Measurements from ENCODE around the gene RETREG2. TPM values are rescaled to one million over a fixed set of nuclear protein-coding genes. Genes with fewer than 3 reads are reported as not detected.

The RETREG2 gene
- total and polyA plus RNA-seq, 2 experiments from 2014 or later: 13.2 to 41.8 TPM

- peaks cover 8% of the 10 kb centered on the region for H3F3A ChIP-seq (replicated peaks; ENCODE audit: low read depth)
- H3K4me3 Mint-ChIP-seq: no peak overlapping the region
- no peaks in the 10 kb centered on the region for H3K36me3 ChIP-seq (ENCODE audit: insufficient read depth)
- H3K4me2 ChIP-seq: no peak overlapping the region
- peaks cover 19% of the 10 kb centered on the region for H3K27me3 Mint-ChIP-seq (ENCODE audit: insufficient read depth, low read depth, poor library complexity)
- ATAC-seq: peak; percentile 71
- H3K27ac Mint-ChIP-seq: peak overlapping the region; percentile 24; the same call in 1 of the 2 replicates
- H3K27ac ChIP-seq (ENCODE audit: low read depth): peak overlapping the region; percentile 65; the same call in 1 of the 2 replicates
- no peak overlapping the region for H2AFZ ChIP-seq
- DNase-seq (ENCODE audit: low spot score): peak; percentile 88
- H3K4me1 ChIP-seq (ENCODE audit: insufficient read depth): peaks cover 6% of the 10 kb centered on the region
- H3K79me2 ChIP-seq (replicated peaks; ENCODE audit: insufficient read depth): no peaks in the 10 kb centered on the region
- no peaks in the 10 kb centered on the region for H3K9me3 Mint-ChIP-seq
- no peak for TF ChIP-seq CREB1 (CRISPR knock-in tag; IDR thresholded peaks at IDR 0.05; ENCODE audit: low read depth)
- peak; percentile 62 to 80 for TF ChIP-seq CTCF (conservative IDR thresholded peaks at IDR 0.05; ENCODE audit: low read depth in 2 of 2)
- H3K36me3 Mint-ChIP-seq (ENCODE audit: low read depth): peaks cover 17% of the 10 kb centered on the region
- H3K27me3 ChIP-seq (ENCODE audit: insufficient read depth): no peaks in the 10 kb centered on the region
- peaks cover 14% of the 10 kb centered on the region for H3K4me1 Mint-ChIP-seq
- no peak overlapping the region for H3K4me3 ChIP-seq
- no peaks in the 10 kb centered on the region for H4K20me1 ChIP-seq (replicated peaks; ENCODE audit: insufficient read depth)
- H3K9me2 ChIP-seq (ENCODE audit: insufficient read depth): no peaks in the 10 kb centered on the region
Observed at GRCh38 chr2:219171231-219171651, 6.8 kb upstream of the RETREG2 start.

GRCh38 chr2:219172231-219173154, 5.6 kb upstream of the RETREG2 start:
- H3K4me3 ChIP-seq: no peak overlapping the region
- no peak overlapping the region for H3K4me2 ChIP-seq
- no peaks in the 10 kb centered on the region for H3K36me3 ChIP-seq (ENCODE audit: insufficient read depth)
- no peaks in the 10 kb centered on the region for H3K27me3 ChIP-seq (ENCODE audit: insufficient read depth)
- H2AFZ ChIP-seq: no peak overlapping the region
- peaks cover 19% of the 10 kb centered on the region for H3K27me3 Mint-ChIP-seq (ENCODE audit: insufficient read depth, low read depth, poor library complexity)
- ATAC-seq (no peak), DNase-seq (ENCODE audit: low spot score) (no peak)
- H3F3A ChIP-seq (replicated peaks; ENCODE audit: low read depth): peaks cover 13% of the 10 kb centered on the region
- no peak overlapping the region for H3K4me3 Mint-ChIP-seq
- no peaks in the 10 kb centered on the region for H3K79me2 ChIP-seq (replicated peaks; ENCODE audit: insufficient read depth)
- H3K36me3 Mint-ChIP-seq (ENCODE audit: low read depth): peaks cover 17% of the 10 kb centered on the region
- no peaks in the 10 kb centered on the region; the same call in 2 of the 3 replicates for H3K9me3 Mint-ChIP-seq
- H3K9me2 ChIP-seq (ENCODE audit: insufficient read depth): no peaks in the 10 kb centered on the region
- H4K20me1 ChIP-seq (replicated peaks; ENCODE audit: insufficient read depth): no peaks in the 10 kb centered on the region
- no peak overlapping the region for H3K27ac ChIP-seq (ENCODE audit: low read depth)
- no peak overlapping the region for H3K27ac Mint-ChIP-seq
- H3K4me1 ChIP-seq (ENCODE audit: insufficient read depth): peaks cover 6% of the 10 kb centered on the region
- peaks cover 14% of the 10 kb centered on the region for H3K4me1 Mint-ChIP-seq
- TF ChIP-seq, protein P1, sequence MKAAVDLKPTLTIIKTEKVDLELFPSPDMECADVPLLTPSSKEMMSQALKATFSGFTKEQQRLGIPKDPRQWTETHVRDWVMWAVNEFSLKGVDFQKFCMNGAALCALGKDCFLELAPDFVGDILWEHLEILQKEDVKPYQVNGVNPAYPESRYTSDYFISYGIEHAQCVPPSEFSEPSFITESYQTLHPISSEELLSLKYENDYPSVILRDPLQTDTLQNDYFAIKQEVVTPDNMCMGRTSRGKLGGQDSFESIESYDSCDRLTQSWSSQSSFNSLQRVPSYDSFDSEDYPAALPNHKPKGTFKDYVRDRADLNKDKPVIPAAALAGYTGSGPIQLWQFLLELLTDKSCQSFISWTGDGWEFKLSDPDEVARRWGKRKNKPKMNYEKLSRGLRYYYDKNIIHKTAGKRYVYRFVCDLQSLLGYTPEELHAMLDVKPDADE (IDR thresholded peaks at IDR 0.05): no peak
- TF ChIP-seq STAT1 (IDR thresholded peaks at IDR 0.05; ENCODE audit: unreplicated experiment) (no peak), REST (IDR thresholded peaks at IDR 0.05; ENCODE audit: unreplicated experiment) (no peak), EZH2phosphoT487 (IDR thresholded peaks at IDR 0.05; ENCODE audit: unreplicated experiment) (no peak), CTCF (conservative IDR thresholded peaks at IDR 0.05; ENCODE audit: low read depth in 2 of 2) (no peak), POLR2AphosphoS5 (IDR thresholded peaks at IDR 0.05; ENCODE audit: low read depth) (no peak), ZNF331 (CRISPR knock-in tag; IDR thresholded peaks at IDR 0.05; ENCODE audit: low read depth) (no peak), JUNB (IDR thresholded peaks at IDR 0.05; ENCODE audit: unreplicated experiment) (no peak), EZH2 (IDR thresholded peaks at IDR 0.05; ENCODE audit: low read depth, unreplicated experiment) (no peak)

Data from GM23338 (cell line).